C4-2B (cell line): Measurements from ENCODE around the gene HTR3B.

Experiments used
- CTCF ChIP-seq: fragments of 450-650 bp; conservative IDR thresholded peaks from 2 replicates; pipeline ENCODE4 v1.5.1; 2017; ENCODE audit warnings: mild to moderate bottlenecking
- ZFX ChIP-seq: fragments of 450-650 bp; IDR thresholded peaks from 2 replicates; pipeline ENCODE4 v1.6.1; 2017

- TF ChIP-seq CTCF (no peak), ZFX (no peak)
Observed at GRCh38 chr11:113907681-113908080, 3.1 kb downstream of the HTR3B start.
